AG10803 (cell line): ENCODE measurements around the gene ADGRL3.

ENCODE experiments used
- DNase-seq: peaks from one replicate; pipeline ENCODE4 v3.0.0; 2010; ENCODE audit warnings: low read depth
- H3K4me3 ChIP-seq: 2 replicates; pipeline ENCODE4 v1.5.1; 2011; ENCODE audit warnings: mild to moderate bottlenecking, low read length, control low read depth
- CTCF ChIP-seq: conservative IDR thresholded peaks from 2 replicates; pipeline ENCODE4 v1.5.1; 2011; ENCODE audit warnings: mild to moderate bottlenecking, low read length, control low read depth, inconsistent platforms

ADGRL3 gene

GRCh38 chr4:61294936-61295335, 94.8 kb downstream of the ADGRL3 start:
- no peak for TF ChIP-seq CTCF
- no peak overlapping the region for H3K4me3 ChIP-seq
- no peak for DNase-seq

- DNase-seq = no peak
- TF ChIP-seq CTCF = no peak
- no peak overlapping the region for H3K4me3 ChIP-seq
Measured at GRCh38 chr4:61296144-61296543, 96.0 kb downstream of the ADGRL3 start.

- DNase-seq = no peak
- no peak for TF ChIP-seq CTCF
- H3K4me3 ChIP-seq = no peak overlapping the region
Measured at GRCh38 chr4:61298178-61298740, 98.1 kb downstream of the ADGRL3 start.

- DNase-seq = no peak
- no peak for TF ChIP-seq CTCF
- H3K4me3 ChIP-seq = no peak overlapping the region
Measured at GRCh38 chr4:61299316-61299715, 99.2 kb downstream of the ADGRL3 start.

- DNase-seq = no peak
- no peak overlapping the region for H3K4me3 ChIP-seq
- TF ChIP-seq CTCF = no peak
Measured at GRCh38 chr4:61300266-61300844, 100.2 kb downstream of the ADGRL3 start.

- TF ChIP-seq CTCF = no peak
- no peak for DNase-seq
- H3K4me3 ChIP-seq = no peak overlapping the region
Measured at GRCh38 chr4:61301271-61301670, 101.1 kb downstream of the ADGRL3 start.

- H3K4me3 ChIP-seq = no peak overlapping the region
- no peak for DNase-seq
- no peak for TF ChIP-seq CTCF
Measured at GRCh38 chr4:61308033-61308432, 107.9 kb downstream of the ADGRL3 start.
